ENCODE data around the gene SOX8. TPM values are rescaled to one million over a fixed set of nuclear protein-coding genes. Genes with fewer than 3 reads are reported as not detected.

Gene SOX8
- total and polyA plus RNA-seq, 10 of the 15 experiments (the other 5 are each of a cell fraction or from before 2014, with no cell fraction given), result not detected

DNA sequence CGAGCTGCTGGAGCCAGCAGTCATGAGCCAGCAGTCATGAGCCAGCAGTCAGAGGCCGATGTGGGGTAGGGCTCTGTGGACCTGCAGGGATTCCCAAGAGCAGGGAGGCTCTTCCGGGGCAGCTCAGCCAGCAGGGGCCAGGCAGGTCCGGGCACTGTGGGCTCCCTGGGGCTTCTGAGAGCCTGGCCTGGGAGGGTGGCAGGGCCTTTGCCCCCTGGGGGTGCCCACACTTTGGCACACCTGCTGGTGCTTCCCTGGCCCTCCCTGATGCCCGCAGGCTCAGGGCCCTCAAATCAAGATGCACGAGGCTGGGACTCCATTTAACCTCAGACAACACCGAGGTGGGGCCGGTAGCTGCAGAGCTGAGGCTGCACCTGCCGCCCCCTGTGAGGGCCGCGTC, 18.1 kb downstream of the SOX8 start (continued):
- TF ChIP-seq, protein P1, sequence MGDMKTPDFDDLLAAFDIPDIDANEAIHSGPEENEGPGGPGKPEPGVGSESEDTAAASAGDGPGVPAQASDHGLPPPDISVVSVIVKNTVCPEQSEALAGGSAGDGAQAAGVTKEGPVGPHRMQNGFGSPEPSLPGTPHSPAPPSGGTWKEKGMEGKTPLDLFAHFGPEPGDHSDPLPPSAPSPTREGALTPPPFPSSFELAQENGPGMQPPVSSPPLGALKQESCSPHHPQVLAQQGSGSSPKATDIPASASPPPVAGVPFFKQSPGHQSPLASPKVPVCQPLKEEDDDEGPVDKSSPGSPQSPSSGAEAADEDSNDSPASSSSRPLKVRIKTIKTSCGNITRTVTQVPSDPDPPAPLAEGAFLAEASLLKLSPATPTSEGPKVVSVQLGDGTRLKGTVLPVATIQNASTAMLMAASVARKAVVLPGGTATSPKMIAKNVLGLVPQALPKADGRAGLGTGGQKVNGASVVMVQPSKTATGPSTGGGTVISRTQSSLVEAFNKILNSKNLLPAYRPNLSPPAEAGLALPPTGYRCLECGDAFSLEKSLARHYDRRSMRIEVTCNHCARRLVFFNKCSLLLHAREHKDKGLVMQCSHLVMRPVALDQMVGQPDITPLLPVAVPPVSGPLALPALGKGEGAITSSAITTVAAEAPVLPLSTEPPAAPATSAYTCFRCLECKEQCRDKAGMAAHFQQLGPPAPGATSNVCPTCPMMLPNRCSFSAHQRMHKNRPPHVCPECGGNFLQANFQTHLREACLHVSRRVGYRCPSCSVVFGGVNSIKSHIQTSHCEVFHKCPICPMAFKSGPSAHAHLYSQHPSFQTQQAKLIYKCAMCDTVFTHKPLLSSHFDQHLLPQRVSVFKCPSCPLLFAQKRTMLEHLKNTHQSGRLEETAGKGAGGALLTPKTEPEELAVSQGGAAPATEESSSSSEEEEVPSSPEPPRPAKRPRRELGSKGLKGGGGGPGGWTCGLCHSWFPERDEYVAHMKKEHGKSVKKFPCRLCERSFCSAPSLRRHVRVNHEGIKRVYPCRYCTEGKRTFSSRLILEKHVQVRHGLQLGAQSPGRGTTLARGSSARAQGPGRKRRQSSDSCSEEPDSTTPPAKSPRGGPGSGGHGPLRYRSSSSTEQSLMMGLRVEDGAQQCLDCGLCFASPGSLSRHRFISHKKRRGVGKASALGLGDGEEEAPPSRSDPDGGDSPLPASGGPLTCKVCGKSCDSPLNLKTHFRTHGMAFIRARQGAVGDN (IDR thresholded peaks at IDR 0.05), result no peak
- TF ChIP-seq ATF7 (IDR thresholded peaks at IDR 0.05; ENCODE audit: low read depth), result no peak
- TF ChIP-seq EED (IDR thresholded peaks at IDR 0.05; ENCODE audit: low read depth), result no peak
- TF ChIP-seq HCFC1 (IDR thresholded peaks at IDR 0.05; ENCODE audit: low read length), result no peak
- TF ChIP-seq SUPT20H (IDR thresholded peaks at IDR 0.05; ENCODE audit: borderline replicate concordance, control insufficient read depth, low read depth, low read length), result no peak
- TF ChIP-seq RFX5 (IDR thresholded peaks at IDR 0.05; ENCODE audit: low read depth, low read length), result no peak
- no peak for TF ChIP-seq MEF2A (IDR thresholded peaks at IDR 0.05; ENCODE audit: insufficient read depth, low read depth, low read length)
- TF ChIP-seq, protein P2, sequence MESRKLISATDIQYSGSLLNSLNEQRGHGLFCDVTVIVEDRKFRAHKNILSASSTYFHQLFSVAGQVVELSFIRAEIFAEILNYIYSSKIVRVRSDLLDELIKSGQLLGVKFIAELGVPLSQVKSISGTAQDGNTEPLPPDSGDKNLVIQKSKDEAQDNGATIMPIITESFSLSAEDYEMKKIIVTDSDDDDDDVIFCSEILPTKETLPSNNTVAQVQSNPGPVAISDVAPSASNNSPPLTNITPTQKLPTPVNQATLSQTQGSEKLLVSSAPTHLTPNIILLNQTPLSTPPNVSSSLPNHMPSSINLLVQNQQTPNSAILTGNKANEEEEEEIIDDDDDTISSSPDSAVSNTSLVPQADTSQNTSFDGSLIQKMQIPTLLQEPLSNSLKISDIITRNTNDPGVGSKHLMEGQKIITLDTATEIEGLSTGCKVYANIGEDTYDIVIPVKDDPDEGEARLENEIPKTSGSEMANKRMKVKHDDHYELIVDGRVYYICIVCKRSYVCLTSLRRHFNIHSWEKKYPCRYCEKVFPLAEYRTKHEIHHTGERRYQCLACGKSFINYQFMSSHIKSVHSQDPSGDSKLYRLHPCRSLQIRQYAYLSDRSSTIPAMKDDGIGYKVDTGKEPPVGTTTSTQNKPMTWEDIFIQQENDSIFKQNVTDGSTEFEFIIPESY (IDR thresholded peaks at IDR 0.05), result no peak
- no peak for TF ChIP-seq ZSCAN29 (IDR thresholded peaks at IDR 0.05)

All from GM12878 (cell line).